ENCODE data around the gene DCAF8.

The DCAF8 gene

GRCh38 chr1:160260406-160261382 lies 1.7 kb downstream of the DCAF8 start (continued):
- TF ChIP-seq CREB5 (CRISPR knock-in tag; IDR thresholded peaks at IDR 0.05; ENCODE audit: low read depth) (no peak), TOX (CRISPR knock-in tag; IDR thresholded peaks at IDR 0.05; ENCODE audit: borderline replicate concordance) (no peak), ZNF70 (CRISPR knock-in tag; IDR thresholded peaks at IDR 0.05) (no peak), ZNF8 (CRISPR knock-in tag; IDR thresholded peaks at IDR 0.05) (no peak), ZNF565 (CRISPR knock-in tag; conservative IDR thresholded peaks at IDR 0.05; ENCODE audit: low read depth) (no peak)

- ATAC-seq: no peak
- TF ChIP-seq CSDC2 (CRISPR knock-in tag; IDR thresholded peaks at IDR 0.05) (no peak), TCF4 (CRISPR knock-in tag; IDR thresholded peaks at IDR 0.05; ENCODE audit: borderline replicate concordance) (no peak), ZNF8 (CRISPR knock-in tag; IDR thresholded peaks at IDR 0.05) (no peak)
These were observed 4.1 kb downstream of the DCAF8 start for GRCh38 chr1:160258177-160258798.

GRCh38 chr1:160257411-160258015 lies 4.8 kb downstream of the DCAF8 start:
- ATAC-seq: no peak
- no peak for TF ChIP-seq RARB (CRISPR knock-in tag; IDR thresholded peaks at IDR 0.05)
- TF ChIP-seq SNAI2 (CRISPR knock-in tag; IDR thresholded peaks at IDR 0.05): no peak
- no peak for TF ChIP-seq PATZ1 (CRISPR knock-in tag; IDR thresholded peaks at IDR 0.05; ENCODE audit: borderline replicate concordance)
- TF ChIP-seq CSRNP3 (CRISPR knock-in tag; IDR thresholded peaks at IDR 0.05): no peak
- TF ChIP-seq TSHZ2 (CRISPR knock-in tag; IDR thresholded peaks at IDR 0.05): no peak
- TF ChIP-seq TOX (CRISPR knock-in tag; IDR thresholded peaks at IDR 0.05; ENCODE audit: borderline replicate concordance): no peak
- TF ChIP-seq ISL1 (CRISPR knock-in tag; IDR thresholded peaks at IDR 0.05): no peak
- no peak for TF ChIP-seq CREB5 (CRISPR knock-in tag; IDR thresholded peaks at IDR 0.05; ENCODE audit: low read depth)
- no peak for TF ChIP-seq ZNF8 (CRISPR knock-in tag; IDR thresholded peaks at IDR 0.05)
- TF ChIP-seq ZC3H10 (CRISPR knock-in tag; IDR thresholded peaks at IDR 0.05): no peak

- ATAC-seq: peak; percentile 23
- TF ChIP-seq ESRRG (CRISPR knock-in tag; IDR thresholded peaks at IDR 0.05): no peak
- TF ChIP-seq ZC3H10 (CRISPR knock-in tag; IDR thresholded peaks at IDR 0.05): 0 out of 2 replicates have a peak, but pooled peaks have one; percentile 35
- TF ChIP-seq OSR1 (CRISPR knock-in tag; IDR thresholded peaks at IDR 0.05): no peak
- TF ChIP-seq GLIS3 (CRISPR knock-in tag; IDR thresholded peaks at IDR 0.05): no peak
- no peak for TF ChIP-seq PPARA (CRISPR knock-in tag; IDR thresholded peaks at IDR 0.05; ENCODE audit: borderline replicate concordance)
- TF ChIP-seq TOX (CRISPR knock-in tag; IDR thresholded peaks at IDR 0.05; ENCODE audit: borderline replicate concordance): peak; percentile 6; the same call in 1 of the 2 replicates
- no peak for TF ChIP-seq SNAI2 (CRISPR knock-in tag; IDR thresholded peaks at IDR 0.05)
- TF ChIP-seq CREB5 (CRISPR knock-in tag; IDR thresholded peaks at IDR 0.05; ENCODE audit: low read depth): no peak
- TF ChIP-seq RARB (CRISPR knock-in tag; IDR thresholded peaks at IDR 0.05): no peak
- TF ChIP-seq CSRNP3 (CRISPR knock-in tag; IDR thresholded peaks at IDR 0.05): no peak
- TF ChIP-seq ZFP30 (CRISPR knock-in tag; IDR thresholded peaks at IDR 0.05): no peak
- no peak for TF ChIP-seq ZNF565 (CRISPR knock-in tag; conservative IDR thresholded peaks at IDR 0.05; ENCODE audit: low read depth)
These were observed 5.8 kb downstream of the DCAF8 start for GRCh38 chr1:160256396-160257046.
